ENCODE measurements around the gene EBF3.

- TF ChIP-seq EZH2 (IDR thresholded peaks at IDR 0.05): no peak
- TF ChIP-seq POLR2AphosphoS5 (IDR thresholded peaks at IDR 0.05; ENCODE audit: borderline replicate concordance, low read depth, low read length): no peak
These were observed 4.3 kb downstream of the EBF3 start for GRCh38 chr10:129959544-129960480.
